GM08714 (cell line): ENCODE data around the gene FBLN1.

Source experiments
- H3K4me3 ChIP-seq: fragments of 200-500 bp; sonication (Bioruptor generic); 2 replicates; pipeline ENCODE4 v1.5.1; 2014; ENCODE audit warnings: mild to moderate bottlenecking, low read length, inconsistent platforms
- ZNF274 ChIP-seq: IDR thresholded peaks from 2 replicates; pipeline ENCODE4 v1.6.1; 2012; ENCODE audit warnings: mild to moderate bottlenecking, low read depth, low read length

The FBLN1 gene

GRCh38 chr22:45564349-45565030 is 61.8 kb downstream of the FBLN1 start:
- TF ChIP-seq ZNF274, result no peak
- no peak overlapping the region for H3K4me3 ChIP-seq

- no peak overlapping the region for H3K4me3 ChIP-seq
- no peak for TF ChIP-seq ZNF274
Observed at GRCh38 chr22:45565171-45565570, 62.5 kb downstream of the FBLN1 start.

DNA sequence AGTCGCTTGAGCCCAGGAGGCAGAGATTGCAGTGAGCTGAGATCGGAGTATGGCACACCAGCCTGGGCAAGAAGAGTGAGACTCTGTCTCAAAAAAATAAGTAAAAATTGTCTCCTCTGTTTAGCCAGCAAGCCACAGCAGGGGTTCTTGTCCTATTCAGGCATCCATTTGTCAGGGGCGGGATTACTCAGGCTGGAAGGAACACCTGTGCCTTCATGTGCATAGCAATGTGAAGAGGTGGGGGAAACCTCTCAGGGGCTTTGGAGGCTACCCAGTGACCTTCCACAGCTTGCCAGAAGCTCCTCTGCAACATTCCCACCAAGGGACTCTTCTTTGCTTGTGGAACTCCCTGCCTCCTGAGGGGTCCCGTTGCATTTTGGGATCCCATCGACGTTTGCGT is 63.3 kb downstream of the FBLN1 start:
- TF ChIP-seq ZNF274, result no peak
- H3K4me3 ChIP-seq, result no peak overlapping the region

DNA sequence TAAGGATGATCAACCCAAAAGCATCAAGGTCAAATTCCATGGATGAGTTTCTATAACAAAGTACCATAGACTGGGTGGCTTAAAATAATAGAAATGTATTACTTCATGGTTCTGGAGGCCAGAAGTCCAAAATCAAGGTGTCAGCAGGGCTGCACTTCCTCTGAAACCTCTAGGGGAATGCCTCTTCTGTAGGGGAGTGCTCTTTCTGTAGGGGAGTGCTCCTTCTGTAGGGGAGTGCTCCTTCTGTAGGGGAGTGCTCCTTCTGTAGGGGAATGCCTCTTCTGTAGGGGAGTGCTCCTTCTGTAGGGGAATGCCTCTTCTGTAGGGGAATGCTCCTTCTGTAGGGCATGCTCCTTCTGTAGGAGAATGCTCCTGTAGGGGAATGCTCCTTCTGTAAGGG is 65.5 kb downstream of the FBLN1 start:
- no peak for TF ChIP-seq ZNF274
- no peak overlapping the region for H3K4me3 ChIP-seq

GRCh38 chr22:45571089-45571488 is 68.4 kb downstream of the FBLN1 start:
- H3K4me3 ChIP-seq, result no peak overlapping the region
- no peak for TF ChIP-seq ZNF274

DNA sequence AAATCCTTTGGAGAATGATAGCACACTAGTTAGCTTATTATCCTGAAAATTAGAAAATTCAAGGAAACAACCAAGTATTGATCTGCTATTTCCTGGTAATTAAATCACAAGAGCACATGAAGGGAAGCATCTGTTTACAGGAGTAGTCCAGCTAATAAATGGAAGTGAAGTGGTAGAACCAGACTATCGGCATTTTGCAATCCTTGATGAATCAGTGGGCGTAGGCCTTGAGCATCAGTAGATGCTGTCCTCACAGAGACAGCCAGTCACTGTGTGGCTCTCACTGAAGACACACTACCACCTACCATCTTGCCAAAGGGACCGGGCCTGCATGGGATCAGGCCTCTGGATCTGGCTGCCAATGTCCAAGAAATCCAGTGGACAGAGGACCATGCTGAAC is 69.8 kb downstream of the FBLN1 start:
- no peak overlapping the region for H3K4me3 ChIP-seq
- no peak for TF ChIP-seq ZNF274

- H3K4me3 ChIP-seq, result no peak overlapping the region
- no peak for TF ChIP-seq ZNF274
Observed at GRCh38 chr22:45574069-45574703, 71.5 kb downstream of the FBLN1 start.

DNA sequence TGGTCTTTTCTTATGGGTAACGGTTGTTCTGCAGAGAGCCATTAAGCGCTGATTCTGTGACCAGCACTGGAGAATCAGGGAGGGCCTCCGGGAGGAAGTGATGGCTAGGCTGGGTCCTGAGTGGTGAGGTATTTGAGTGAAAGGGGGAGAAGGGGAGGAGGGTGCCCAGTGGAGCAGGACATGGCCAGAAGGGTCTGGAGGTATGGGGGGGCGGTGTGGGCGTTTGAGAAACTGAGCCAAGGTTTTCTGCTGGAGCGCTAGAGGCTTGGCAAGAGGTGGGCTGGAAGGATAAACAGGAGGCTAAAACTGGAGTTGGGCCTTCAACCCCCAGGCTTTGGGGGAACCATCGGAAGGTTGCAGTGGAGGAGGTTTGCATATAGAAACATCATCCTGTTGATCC is 72.5 kb downstream of the FBLN1 start:
- TF ChIP-seq ZNF274, result no peak
- no peak overlapping the region for H3K4me3 ChIP-seq

- H3K4me3 ChIP-seq, result no peak overlapping the region
- no peak for TF ChIP-seq ZNF274
Observed at GRCh38 chr22:45575607-45576272, 73.1 kb downstream of the FBLN1 start.

DNA sequence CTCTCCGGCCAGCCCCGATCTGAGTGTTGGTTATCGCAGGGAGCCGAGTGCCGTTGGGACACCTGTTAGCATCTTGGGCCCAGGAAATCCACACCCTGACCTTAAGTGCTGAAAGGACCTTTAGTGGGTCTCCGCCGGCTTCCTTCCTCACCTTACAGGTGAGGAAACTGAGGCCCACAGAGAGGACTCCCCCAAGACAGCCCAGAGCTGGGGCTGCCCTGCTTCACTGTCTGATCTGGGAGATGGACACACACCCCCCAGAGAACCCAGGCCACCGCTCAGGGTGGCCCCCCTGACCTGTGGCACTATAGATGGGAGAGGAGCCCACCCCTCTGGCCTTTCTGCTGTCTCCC is 73.6 kb downstream of the FBLN1 start:
- no peak overlapping the region for H3K4me3 ChIP-seq
- TF ChIP-seq ZNF274, result no peak

DNA sequence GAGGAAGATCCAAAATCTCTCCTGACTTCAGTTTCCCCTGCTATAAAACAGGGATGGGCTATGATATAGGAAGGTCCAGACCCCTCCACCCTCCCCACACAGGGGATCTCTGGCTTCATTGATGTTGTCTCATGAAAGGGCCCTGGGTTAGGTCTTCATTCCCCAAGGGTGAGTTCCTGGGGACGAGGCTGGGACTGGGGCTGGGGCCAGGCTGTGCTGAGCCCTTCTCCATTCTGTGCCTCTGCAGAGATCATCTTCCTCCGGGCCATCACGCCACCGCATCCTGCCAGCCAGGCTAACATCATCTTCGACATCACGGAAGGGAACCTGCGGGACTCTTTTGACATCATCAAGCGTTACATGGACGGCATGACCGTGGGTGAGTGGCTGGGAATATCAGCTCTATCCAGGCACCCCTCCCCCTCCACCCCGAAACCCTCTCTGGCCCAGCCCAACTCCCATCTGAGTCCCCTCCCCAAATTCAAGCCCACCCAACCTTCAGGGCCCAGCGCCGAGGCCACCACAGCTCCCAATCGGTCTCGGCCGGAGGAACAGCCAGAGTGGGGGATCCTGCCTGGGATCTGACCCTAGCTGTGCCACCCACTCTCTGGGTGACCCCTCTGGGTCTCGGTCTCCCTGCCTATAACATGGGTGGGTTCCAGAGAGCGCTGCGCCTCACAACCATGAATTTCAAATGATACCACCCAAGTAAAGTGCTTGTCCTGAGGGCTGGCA is 74.2 kb downstream of the FBLN1 start:
- TF ChIP-seq ZNF274, result no peak
- no peak overlapping the region for H3K4me3 ChIP-seq

DNA sequence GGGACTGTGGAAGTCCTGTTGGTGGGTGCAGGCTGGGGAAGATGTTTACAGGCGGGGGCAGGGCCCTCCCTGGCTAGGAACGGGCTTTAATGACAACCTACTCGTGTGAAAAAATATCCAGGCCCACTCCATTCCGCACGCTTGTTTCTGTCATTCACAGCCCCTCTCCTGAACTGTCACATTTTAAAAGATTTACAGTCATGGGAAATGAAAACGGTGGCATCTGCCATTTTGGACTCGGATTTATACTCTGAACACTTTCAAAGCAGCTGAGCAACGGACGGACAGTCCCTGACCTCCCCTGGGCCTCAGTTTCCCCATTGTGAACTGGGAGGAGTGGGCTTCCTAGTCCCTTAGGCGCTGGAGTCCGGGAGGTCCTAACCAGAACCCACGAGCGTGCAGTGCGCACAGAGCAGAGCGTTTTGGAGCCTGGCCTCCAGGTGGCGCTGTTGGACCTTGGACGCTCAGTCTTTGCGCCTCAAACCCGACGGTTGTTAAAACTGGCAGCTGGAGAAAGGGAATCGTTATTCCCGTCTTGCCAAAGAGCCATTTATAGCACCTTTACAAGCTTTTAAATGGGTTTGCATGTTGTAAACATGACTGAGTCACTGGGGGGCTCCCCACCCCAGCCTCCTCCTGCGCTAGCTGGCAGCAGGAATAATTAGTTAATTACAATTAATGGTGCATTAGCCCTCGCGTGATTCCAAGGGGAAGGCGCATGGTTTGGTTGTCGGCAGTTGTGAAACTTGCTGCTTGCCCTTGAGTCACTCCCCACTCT is 75.3 kb downstream of the FBLN1 start:
- no peak overlapping the region for H3K4me3 ChIP-seq
- no peak for TF ChIP-seq ZNF274

- H3K4me3 ChIP-seq, result no peak overlapping the region
- no peak for TF ChIP-seq ZNF274
Observed at GRCh38 chr22:45578524-45579147, 76.0 kb downstream of the FBLN1 start.
